Measurements from ENCODE around the gene ST6GALNAC2.
A peak's percentile ranks its signal among the peaks of the same experiment; 100 is the strongest.
"Not testable (repeated sequence)": the region's sequence is repeated elsewhere in the genome, so short reads cannot be mapped to it uniquely, and the experiment has no call there.

ST6GALNAC2 gene

DNA sequence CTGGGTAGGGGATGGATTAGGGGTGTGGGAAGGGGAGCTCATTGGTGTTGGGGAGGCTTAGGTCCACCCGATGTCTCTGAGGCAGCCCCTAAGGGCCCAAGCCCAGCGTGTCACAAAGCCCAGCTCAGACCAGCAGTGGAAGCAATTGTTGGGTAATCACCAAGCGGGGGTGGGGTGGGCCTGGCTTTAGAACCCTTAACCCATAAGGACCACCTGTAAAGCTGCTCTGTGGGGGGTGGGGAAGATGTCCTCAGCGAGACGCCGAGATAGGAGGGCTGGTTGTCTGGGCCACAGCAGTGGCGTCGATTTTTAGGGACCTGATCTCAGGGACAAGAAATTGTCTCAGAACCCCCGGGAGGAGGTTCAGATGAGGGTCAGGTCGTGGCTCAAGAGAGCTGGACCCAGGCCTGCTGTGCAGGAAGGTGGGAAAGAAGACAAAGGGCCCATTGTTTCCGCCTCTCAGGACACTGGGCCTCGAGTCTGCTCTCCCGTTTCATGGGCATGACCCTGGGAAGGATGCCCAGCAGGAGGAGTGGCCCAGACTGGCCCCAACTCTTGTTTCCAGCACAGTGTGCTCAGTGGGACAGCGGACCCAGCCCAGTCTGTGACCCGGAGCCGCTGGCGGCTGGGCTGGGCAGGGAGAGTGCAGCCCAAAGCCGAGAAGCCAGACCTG, 15.9 kb downstream of the ST6GALNAC2 start:
- DNase-seq, result no peak

GRCh38 chr17:76568811-76569221, 16.8 kb downstream of the ST6GALNAC2 start:
- DNase-seq, result no peak

DNA sequence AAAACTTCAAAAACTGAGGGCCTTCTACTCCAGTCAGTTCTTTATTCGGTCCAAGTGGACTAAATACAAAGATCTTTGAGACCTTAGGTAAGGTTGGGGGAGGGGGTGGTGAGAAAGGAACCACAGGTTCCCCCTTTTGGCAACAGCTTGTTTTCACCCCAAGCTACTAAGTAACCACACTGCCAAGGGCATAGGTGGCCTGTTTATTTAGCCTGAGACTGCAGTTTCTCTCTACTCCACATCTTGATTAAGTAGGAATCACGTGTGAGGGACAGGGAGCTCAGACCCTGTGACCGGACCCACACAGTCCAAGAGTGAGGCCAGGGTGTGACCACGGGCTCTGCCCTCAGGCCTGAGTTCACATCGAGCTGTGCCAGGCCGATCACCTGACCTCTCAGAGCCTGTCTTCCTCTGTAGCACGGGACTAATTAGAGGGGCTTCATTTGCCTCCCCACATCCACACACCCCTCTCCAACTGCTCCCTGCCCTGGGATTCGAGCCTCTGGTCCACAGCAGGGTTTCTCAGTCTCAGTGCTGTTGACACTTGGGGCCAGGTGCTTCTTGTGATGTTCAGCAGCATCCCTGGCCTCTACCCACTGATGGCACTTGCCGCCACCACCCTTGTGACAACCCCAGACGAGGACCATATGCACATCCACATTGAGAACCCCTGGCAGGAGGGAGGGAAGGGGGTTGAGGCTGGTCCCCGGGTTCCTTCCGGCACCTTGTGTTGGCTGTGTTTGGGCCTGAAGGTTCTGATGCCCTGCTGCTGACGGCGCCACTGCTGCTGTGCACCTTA, 17.8 kb downstream of the ST6GALNAC2 start:
- DNase-seq, result no peak

- no peak for DNase-seq
These were observed 18.6 kb downstream of the ST6GALNAC2 start for GRCh38 chr17:76566988-76567431.

DNA sequence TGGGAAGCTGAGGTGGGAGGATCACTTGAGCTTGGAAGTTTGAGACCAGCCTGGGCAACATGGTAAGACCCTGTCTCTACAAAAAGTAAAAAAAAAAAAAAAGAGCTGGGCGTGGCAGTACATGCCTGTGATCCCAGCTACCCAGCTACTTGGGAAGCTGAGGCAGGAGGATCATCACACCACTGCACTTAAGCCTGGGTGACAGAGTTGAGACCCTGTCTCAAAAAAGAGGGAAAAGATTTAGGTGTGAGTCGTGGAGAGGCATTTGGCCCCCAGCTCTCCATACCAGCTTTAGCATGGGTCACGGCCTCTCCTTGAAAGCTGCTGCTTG, 19.1 kb downstream of the ST6GALNAC2 start:
- no peak for DNase-seq

- no peak for DNase-seq
These were observed 19.7 kb downstream of the ST6GALNAC2 start for GRCh38 chr17:76565728-76566612.

- not testable (repeated sequence) for DNase-seq
These were observed 20.5 kb downstream of the ST6GALNAC2 start for GRCh38 chr17:76564991-76565727.

DNA sequence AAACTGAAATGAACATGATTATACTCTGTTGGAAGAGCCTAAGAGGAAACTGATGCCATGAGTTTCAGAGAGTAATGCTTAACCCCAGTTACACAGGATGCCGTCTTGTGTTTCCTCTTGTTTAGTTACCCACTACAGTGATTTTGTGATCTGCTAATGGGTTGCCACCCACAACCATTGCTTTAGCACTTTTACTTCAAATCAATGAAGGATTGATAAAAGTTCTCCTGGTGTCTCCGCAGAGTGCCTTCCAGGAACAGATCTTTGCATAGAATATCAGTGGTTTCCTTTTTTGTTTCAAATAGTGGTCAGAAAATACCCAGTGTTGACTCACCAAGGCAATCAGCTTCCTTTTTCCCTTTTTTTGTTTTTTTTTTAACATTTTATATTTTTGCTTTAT, 22.3 kb downstream of the ST6GALNAC2 start:
- peak; percentile 40 for DNase-seq

DNA sequence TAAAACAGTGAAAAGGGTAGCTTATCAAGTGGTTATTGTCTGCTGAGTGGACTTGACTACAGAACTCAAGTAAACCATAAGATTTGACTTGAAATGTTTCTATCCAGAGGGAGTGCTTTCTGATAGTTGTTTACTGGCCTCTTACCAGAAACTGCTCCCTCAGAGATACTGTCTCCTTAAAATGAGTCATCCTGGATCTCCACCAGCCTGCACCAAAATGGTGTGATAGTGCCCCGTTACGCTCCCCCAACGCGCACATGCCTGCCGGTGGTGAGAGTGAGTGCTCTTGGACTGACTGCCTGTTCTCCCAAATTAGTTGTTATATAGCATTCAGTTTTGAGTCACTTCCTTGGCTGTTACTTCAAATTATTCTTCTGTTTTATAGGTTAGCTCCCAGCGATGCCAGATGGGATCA, 22.9 kb downstream of the ST6GALNAC2 start:
- DNase-seq, result no peak

GRCh38 chr17:76561799-76562268, 23.8 kb downstream of the ST6GALNAC2 start:
- DNase-seq, result no peak

GRCh38 chr17:76561332-76561731, 24.3 kb downstream of the ST6GALNAC2 start:
- DNase-seq, result peak; percentile 77

- peak; percentile 34 for DNase-seq
These were observed 24.8 kb downstream of the ST6GALNAC2 start for GRCh38 chr17:76560877-76561221.

DNA sequence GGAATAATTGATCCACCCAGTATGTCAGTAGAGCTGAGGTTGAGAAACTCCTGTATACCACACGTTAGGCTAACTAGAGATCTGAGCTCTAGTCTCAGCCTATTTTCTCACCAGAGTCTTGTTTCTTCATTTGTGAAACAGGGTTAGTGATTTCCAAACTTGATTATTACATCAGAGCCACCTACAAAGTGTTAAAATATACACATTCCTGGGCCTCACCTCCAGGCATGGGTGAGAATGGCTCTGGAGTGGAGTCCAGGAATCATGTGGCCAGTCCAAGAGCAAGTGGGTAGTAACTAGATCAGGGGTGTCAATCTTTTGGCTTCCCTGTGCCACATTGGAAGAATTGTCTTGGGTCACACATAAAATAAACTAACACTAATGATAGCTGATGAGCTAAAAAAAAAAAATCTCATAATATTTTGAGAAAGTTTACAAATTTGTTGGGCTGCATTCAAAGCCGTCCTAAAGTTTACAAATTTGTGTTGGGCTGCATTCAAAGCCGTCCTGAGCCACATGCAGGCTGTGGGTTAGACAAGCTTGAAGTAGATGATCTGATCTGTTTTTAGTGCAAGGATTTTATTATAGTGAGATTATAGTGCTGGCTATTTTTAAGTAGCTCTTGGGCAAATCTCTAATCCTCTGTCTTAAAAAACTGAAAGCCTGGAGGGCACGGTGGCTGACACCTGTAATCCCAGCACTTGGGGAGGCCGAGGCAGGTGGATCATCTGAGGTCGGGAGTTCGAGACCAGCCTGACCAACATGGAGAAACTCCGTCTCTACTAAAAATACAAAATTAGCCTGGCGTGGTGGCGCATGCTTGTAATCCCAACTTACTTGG, 25.4 kb downstream of the ST6GALNAC2 start:
- no peak for DNase-seq

GRCh38 chr17:76559460-76559859, 26.2 kb downstream of the ST6GALNAC2 start:
- not testable (repeated sequence) for DNase-seq

GRCh38 chr17:76558198-76559095, 27.2 kb downstream of the ST6GALNAC2 start:
- peak; percentile 52 for DNase-seq

DNA sequence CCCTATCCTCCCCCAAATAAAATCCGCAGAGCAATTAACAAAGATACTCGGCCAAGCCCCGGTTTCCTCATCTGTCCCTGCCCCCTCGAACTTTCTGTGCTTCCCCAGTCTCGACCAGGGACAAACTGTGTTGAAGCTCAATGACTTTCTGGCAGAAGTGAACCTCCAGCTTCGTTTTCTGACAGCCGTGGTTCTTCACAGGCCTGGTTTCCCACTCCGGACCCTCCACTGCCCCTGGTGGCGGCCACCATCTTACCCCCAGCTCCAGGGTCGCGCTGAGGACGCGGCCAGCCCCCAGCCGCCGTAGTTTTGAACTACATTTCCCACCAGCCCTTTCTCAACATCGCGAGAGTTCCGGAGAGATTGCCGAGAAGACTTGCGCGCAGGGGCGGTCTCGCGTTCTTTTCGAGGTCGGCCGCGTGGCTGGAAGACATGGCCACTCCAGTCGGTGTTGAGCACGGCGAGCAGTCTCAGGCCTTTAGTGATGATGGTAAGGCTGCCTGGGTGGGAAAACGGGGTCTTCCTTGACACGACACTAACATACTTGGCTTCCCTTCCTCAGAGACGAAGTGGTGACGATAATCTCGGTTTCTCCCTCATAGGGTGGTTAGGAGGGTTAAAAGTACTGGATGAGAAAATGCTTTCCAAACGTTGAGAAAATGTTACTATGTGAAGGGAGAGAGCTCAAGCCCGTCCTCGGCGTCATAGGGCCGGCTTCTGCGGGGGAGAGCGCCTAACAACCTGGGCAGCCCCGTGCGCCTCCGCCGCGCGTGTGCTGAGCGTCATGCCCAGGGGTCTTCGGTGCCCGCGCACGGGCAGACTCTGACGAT, 28.1 kb downstream of the ST6GALNAC2 start:
- DNase-seq, result peak; percentile 98

- DNase-seq, result peak; percentile 74
These were observed 28.8 kb downstream of the ST6GALNAC2 start for GRCh38 chr17:76556765-76557367.

GRCh38 chr17:76554131-76554530, 31.5 kb downstream of the ST6GALNAC2 start:
- DNase-seq, result no peak
